HS-27A (cell line): ENCODE results near the gene POU2F3.

Experiments used
- DNase-seq: peaks from one replicate; pipeline ENCODE4 v3.0.0-alpha.2; 2012; ENCODE audit warnings: low read depth, missing footprints

POU2F3 gene

GRCh38 chr11:120210626-120211521, 29.1 kb upstream of the POU2F3 start, which contains the start of gene OAF:
OAF (plus strand) TSS chr11:120211032; CDS start chr11:120211280, 248 bp downstream.
- DNase-seq, result peak; percentile 34

GRCh38 chr11:120211522-120212258, 28.2 kb upstream of the POU2F3 start:
- no peak for DNase-seq

- no peak for DNase-seq
Observed at GRCh38 chr11:120212259-120212878, 27.6 kb upstream of the POU2F3 start.

GRCh38 chr11:120212926-120213325, 27.0 kb upstream of the POU2F3 start:
- DNase-seq, result no peak

- no peak for DNase-seq
Observed at GRCh38 chr11:120214581-120214980, 25.4 kb upstream of the POU2F3 start.

GRCh38 chr11:120215634-120216033, 24.3 kb upstream of the POU2F3 start:
- no peak for DNase-seq

GRCh38 chr11:120216426-120217102, 23.4 kb upstream of the POU2F3 start:
- no peak for DNase-seq

GRCh38 chr11:120217526-120217925, 22.4 kb upstream of the POU2F3 start:
- DNase-seq, result no peak

GRCh38 chr11:120217941-120218694, 21.8 kb upstream of the POU2F3 start:
- DNase-seq, result no peak

GRCh38 chr11:120218695-120219033, 21.3 kb upstream of the POU2F3 start:
- DNase-seq, result no peak

GRCh38 chr11:120219232-120219937, 20.6 kb upstream of the POU2F3 start:
- DNase-seq, result no peak

GRCh38 chr11:120219938-120220746, 19.8 kb upstream of the POU2F3 start:
- DNase-seq, result no peak

GRCh38 chr11:120220747-120221037, 19.2 kb upstream of the POU2F3 start:
- no peak for DNase-seq

- DNase-seq, result no peak
Observed at GRCh38 chr11:120221115-120221752, 18.7 kb upstream of the POU2F3 start.

GRCh38 chr11:120222916-120223315, 17.0 kb upstream of the POU2F3 start:
- DNase-seq, result no peak

GRCh38 chr11:120223793-120224192, 16.1 kb upstream of the POU2F3 start:
- no peak for DNase-seq

- DNase-seq, result no peak
Observed at GRCh38 chr11:120224361-120224760, 15.6 kb upstream of the POU2F3 start.

GRCh38 chr11:120224972-120225909, 14.7 kb upstream of the POU2F3 start:
- no peak for DNase-seq
